Measurements from ENCODE around the gene MFGE8.
A peak's percentile ranks its signal among the peaks of the same experiment; 100 is the strongest.

Gene MFGE8

GRCh38 chr15:88881775-88882174 is 31.4 kb downstream of the MFGE8 start:
- H3K27ac Mint-ChIP-seq = no peak overlapping the region
- TF ChIP-seq CTCF (IDR thresholded peaks at IDR 0.05) = no peak
- no peaks in the 10 kb centered on the region for H3K9me3 Mint-ChIP-seq

GRCh38 chr15:88880944-88881740 is 32.0 kb downstream of the MFGE8 start:
- H3K9me3 Mint-ChIP-seq = no peaks in the 10 kb centered on the region
- H3K4me1 Mint-ChIP-seq = peaks cover 35% of the 10 kb centered on the region
- peaks cover 10% of the 10 kb centered on the region for H3K27me3 Mint-ChIP-seq (ENCODE audit: low read depth, poor library complexity)
- peaks cover 42% of the 10 kb centered on the region for H3K36me3 Mint-ChIP-seq (ENCODE audit: low read depth)
- no peak overlapping the region for H3K27ac Mint-ChIP-seq
- no peak for TF ChIP-seq CTCF (IDR thresholded peaks at IDR 0.05)
- DNase-seq = no peak
- H3K4me3 Mint-ChIP-seq = no peak overlapping the region

More at GRCh38 chr15:88881775-88882174, 31.4 kb downstream of the MFGE8 start:
- Mint-ChIP-seq H3K36me3 (ENCODE audit: low read depth) (peaks cover 43% of the 10 kb centered on the region), H3K4me3 (no peak overlapping the region), H3K4me1 (peaks cover 35% of the 10 kb centered on the region), H3K27me3 (ENCODE audit: low read depth, poor library complexity) (peaks cover 10% of the 10 kb centered on the region)
- DNase-seq = no peak

GRCh38 chr15:88878720-88879184 is 34.4 kb downstream of the MFGE8 start:
- H3K36me3 Mint-ChIP-seq (ENCODE audit: low read depth) = peaks cover 28% of the 10 kb centered on the region
- H3K9me3 Mint-ChIP-seq = no peaks in the 10 kb centered on the region

GRCh38 chr15:88877906-88878305 is 35.3 kb downstream of the MFGE8 start:
- no peak overlapping the region for H3K27ac Mint-ChIP-seq
- H3K27me3 Mint-ChIP-seq (ENCODE audit: low read depth, poor library complexity) = no peaks in the 10 kb centered on the region
- H3K36me3 Mint-ChIP-seq (ENCODE audit: low read depth) = peaks cover 21% of the 10 kb centered on the region
- H3K4me1 Mint-ChIP-seq = peaks cover 44% of the 10 kb centered on the region
- no peaks in the 10 kb centered on the region for H3K9me3 Mint-ChIP-seq
- TF ChIP-seq CTCF (IDR thresholded peaks at IDR 0.05) = no peak
- no peak for DNase-seq
- no peak overlapping the region for H3K4me3 Mint-ChIP-seq

More at GRCh38 chr15:88878720-88879184, 34.4 kb downstream of the MFGE8 start:
- Mint-ChIP-seq H3K27ac (peak overlapping the region; percentile 45), H3K4me1 (peaks cover 36% of the 10 kb centered on the region), H3K27me3 (ENCODE audit: low read depth, poor library complexity) (peaks cover under 1% of the 10 kb centered on the region), H3K4me3 (no peak overlapping the region)
- peak; percentile 72 for DNase-seq
- TF ChIP-seq CTCF (IDR thresholded peaks at IDR 0.05) = peak; percentile 65

GRCh38 chr15:88877415-88877814 is 35.8 kb downstream of the MFGE8 start:
- peaks cover 18% of the 10 kb centered on the region for H3K36me3 Mint-ChIP-seq (ENCODE audit: low read depth)
- DNase-seq = no peak
- H3K27me3 Mint-ChIP-seq (ENCODE audit: low read depth, poor library complexity) = no peaks in the 10 kb centered on the region
- no peak overlapping the region for H3K27ac Mint-ChIP-seq
- H3K4me1 Mint-ChIP-seq = peaks cover 46% of the 10 kb centered on the region
- TF ChIP-seq CTCF (IDR thresholded peaks at IDR 0.05) = no peak
- no peak overlapping the region for H3K4me3 Mint-ChIP-seq
- no peaks in the 10 kb centered on the region for H3K9me3 Mint-ChIP-seq

- TF ChIP-seq CTCF (IDR thresholded peaks at IDR 0.05) = no peak
- Mint-ChIP-seq H3K4me3 (no peak overlapping the region), H3K9me3 (no peaks in the 10 kb centered on the region), H3K27me3 (ENCODE audit: low read depth, poor library complexity) (no peaks in the 10 kb centered on the region), H3K27ac (no peak overlapping the region), H3K4me1 (peaks cover 46% of the 10 kb centered on the region), H3K36me3 (ENCODE audit: low read depth) (peaks cover 10% of the 10 kb centered on the region)
- DNase-seq = no peak
These were observed 36.6 kb downstream of the MFGE8 start for GRCh38 chr15:88876573-88876972.

Data from nephron progenitor cell (in vitro differentiated cells).